OCI-LY3 (cell line): Measurements from ENCODE around the gene ZFYVE9.

Experiments
- EZH2phosphoT487 ChIP-seq: fragments of 200-600 bp; shearing (Covaris generic); IDR thresholded peaks from 2 replicates; pipeline ENCODE4 v1.6.1; 2018; ENCODE audit warnings: antibody characterized with exemption, mixed run types, low read depth
- TF ChIP-seq, protein P1 (sequence below): fragments of 200-600, 300-600 bp; sonication (generic); IDR thresholded peaks from 2 replicates; pipeline ENCODE4 v1.5.1; 2014; ENCODE audit warnings: antibody characterized with exemption, low read length, low read depth

DNA sequence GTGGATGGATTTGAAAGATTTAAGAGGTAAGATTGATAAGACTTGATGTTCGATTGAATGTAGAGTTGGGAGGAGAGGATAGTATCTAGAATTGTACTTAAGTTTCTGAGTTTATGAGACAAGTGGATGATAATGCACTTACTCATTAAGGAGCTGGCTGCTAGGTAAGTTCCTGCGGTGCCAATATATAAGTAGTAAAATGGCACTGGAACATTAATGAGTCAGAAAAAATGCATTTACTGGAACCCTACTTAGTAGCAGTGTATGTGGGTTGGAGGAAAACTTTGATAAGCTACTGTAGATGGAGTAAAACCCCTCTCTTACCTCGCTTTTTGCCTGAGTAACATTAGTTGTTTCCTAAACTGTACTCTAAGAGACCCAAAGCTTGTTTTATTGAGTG is 68.2 kb downstream of the ZFYVE9 start:
- TF ChIP-seq, protein P1, sequence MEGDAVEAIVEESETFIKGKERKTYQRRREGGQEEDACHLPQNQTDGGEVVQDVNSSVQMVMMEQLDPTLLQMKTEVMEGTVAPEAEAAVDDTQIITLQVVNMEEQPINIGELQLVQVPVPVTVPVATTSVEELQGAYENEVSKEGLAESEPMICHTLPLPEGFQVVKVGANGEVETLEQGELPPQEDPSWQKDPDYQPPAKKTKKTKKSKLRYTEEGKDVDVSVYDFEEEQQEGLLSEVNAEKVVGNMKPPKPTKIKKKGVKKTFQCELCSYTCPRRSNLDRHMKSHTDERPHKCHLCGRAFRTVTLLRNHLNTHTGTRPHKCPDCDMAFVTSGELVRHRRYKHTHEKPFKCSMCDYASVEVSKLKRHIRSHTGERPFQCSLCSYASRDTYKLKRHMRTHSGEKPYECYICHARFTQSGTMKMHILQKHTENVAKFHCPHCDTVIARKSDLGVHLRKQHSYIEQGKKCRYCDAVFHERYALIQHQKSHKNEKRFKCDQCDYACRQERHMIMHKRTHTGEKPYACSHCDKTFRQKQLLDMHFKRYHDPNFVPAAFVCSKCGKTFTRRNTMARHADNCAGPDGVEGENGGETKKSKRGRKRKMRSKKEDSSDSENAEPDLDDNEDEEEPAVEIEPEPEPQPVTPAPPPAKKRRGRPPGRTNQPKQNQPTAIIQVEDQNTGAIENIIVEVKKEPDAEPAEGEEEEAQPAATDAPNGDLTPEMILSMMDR: no peak
- no peak for TF ChIP-seq EZH2phosphoT487
